Smooth muscle cell of the pulmonary artery (primary cell): Measurements from ENCODE around the gene TTBK2. TPM values are rescaled to one million over a fixed set of nuclear protein-coding genes. Genes with fewer than 3 reads are reported as not detected.

ENCODE experiments used
- total RNA-seq: library from RNA; depleted of rRNA; stranded (reverse); fragments of >200 nt; gene quantifications from 2 replicates; pipeline ENCODE4 v1.2.3, GENCODE V29; 2014

The TTBK2 gene
- total RNA-seq = 12.9 and 16.5 TPM in 2 replicates

DNA sequence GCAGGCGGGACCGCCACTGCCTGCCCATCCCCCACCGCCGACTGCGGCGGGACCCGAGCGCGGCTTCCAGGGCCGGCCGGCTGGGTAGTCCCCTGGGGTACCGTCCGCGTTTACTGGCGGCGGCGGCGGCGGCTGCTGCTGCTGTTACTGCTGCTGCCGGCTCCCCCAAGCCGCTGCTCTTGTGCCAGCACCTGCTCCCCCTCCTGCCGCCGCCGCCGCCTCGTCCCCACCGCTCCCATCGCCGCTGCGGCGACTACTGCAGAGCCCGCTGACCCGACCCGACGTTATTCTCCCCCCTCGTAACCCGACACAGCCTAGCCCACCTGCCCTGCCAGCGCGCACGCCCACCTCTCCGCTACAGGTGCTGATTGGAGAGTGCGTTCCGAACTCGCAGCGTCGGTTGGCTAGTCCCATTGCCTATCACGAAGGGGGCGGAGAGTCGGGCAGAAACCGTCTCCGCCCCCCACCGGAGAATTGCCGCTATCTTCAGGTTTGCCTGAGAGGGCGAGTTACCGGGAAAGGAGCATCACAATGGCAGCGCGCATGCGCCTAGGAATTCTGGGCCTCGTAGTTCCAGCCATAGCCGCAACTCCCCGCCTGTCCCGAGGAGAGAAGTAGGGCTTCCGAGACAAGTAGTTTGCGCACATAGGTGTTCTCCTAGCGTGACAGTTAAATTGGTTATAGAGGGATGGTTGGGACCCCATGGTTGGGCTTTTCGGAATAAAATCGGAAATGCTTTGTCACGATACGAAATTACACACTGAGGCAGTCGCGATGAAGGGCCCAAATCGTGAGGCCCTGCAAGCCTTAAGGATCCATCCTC lies at the start of gene TTBK2:
TTBK2 (minus strand) TSS at position 260 of the 823 bp plus-strand sequence. CDS start 42,161 bp downstream, outside the sequence.

DNA sequence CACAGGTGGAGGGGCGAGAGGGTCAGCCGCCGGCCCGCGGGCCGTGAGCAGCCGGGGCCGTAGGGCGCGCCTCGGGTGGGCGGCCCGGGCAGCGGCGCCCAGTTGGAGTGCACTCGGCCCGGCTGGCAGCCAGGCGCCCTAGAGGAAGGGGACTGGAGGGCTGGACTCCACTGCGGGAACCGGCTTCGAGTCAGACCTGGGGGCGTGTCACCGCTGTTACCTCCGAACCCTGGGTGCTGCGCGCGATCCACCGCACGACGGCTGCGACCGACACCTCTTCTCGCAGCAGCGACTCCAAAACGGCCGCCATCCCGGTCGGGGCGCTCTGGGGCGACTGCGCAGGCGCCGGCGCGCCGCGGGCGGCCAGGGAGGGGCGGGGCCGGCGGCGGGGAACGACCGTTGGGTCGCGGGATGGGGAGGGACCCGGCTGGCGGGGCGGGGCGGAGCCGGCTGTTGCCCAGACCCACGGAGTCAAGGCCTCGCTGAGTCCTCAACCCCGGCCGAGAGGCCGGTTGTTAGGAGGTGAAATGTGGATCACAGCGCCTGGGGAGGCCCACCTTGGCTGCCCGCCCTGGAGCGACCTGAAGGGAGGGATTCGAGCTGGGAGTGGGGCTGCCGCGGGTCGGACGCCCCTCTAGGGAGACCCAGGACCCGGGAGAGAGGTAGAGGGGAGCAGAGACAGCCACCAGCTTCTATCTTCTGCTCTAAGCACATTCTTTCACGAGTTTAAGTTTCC lies 183.6 kb downstream of the TTBK2 start, which contains the start of gene CDAN1:
CDAN1 (minus strand) TSS at position 336 of the 736 bp plus-strand sequence; CDS start at position 310, 26 bp downstream.

Other genes starting within 250 kb of the TTBK2 start
- gene CDAN1, start 183.7 kb downstream of the TTBK2 start, total RNA-seq = 10.2 and 13.7 TPM in 2 replicates
- gene UBR1, start 185.3 kb upstream of the TTBK2 start, total RNA-seq = 30.3 and 39.9 TPM in 2 replicates
- 12.7 and 12.8 TPM in 2 replicates for gene TMEM62, start 212.8 kb upstream of the TTBK2 start, total RNA-seq